Cardiac muscle cell (in vitro differentiated cells and primary cell): ENCODE results near the gene SOCS7. TPM values are rescaled to one million over a fixed set of nuclear protein-coding genes. Genes with fewer than 3 reads are reported as not detected.

Source experiments
- DNase-seq, 2 donors: peaks; one replicate each; pipeline versions ENCODE4 v3.0.0 to v3.0.0-alpha.2; 2010 to 2017; ENCODE audit warnings: low read depth in 1 of 2, low spot score in 1 of 2
- H3K27ac ChIP-seq: fragments of 200-600 bp; sonication (generic); 2 replicates; pipeline ENCODE4 v1.5.1; 2016
- H3K27me3 ChIP-seq: fragments of 200-600 bp; sonication (generic); 2 replicates; pipeline ENCODE4 v1.6.0; 2016; ENCODE audit warnings: control low read depth
- H3K36me3 ChIP-seq: fragments of 200-600 bp; sonication (generic); 2 replicates; pipeline ENCODE4 v1.5.1; 2016; ENCODE audit warnings: control low read depth
- H3K4me1 ChIP-seq: fragments of 200-600 bp; sonication (generic); 2 replicates; pipeline ENCODE4 v1.8.1; 2017; ENCODE audit warnings: low read depth, mild to moderate bottlenecking, mixed run types
- H3K4me3 ChIP-seq: fragments of 200-600 bp; sonication (generic); 2 replicates; pipeline ENCODE4 v1.5.1; 2016; ENCODE audit warnings: mild to moderate bottlenecking
- H3K9me3 ChIP-seq: fragments of 200-600 bp; sonication (generic); 2 replicates; pipeline ENCODE4 v1.5.1; 2017; ENCODE audit warnings: low read depth, mild to moderate bottlenecking, control low read depth
- CTCF ChIP-seq: IDR thresholded peaks from 2 replicates; pipeline ENCODE4 v1.5.1; 2012; ENCODE audit warnings: low read depth, mild to moderate bottlenecking, low read length
- polyA plus RNA-seq: library from polyadenylated mRNA; unstranded; fragments of >200 nt; fragmentation: Nextera tagmentation; extraction: Ambion mirVana; gene quantifications from 2 replicates; pipeline ENCODE4 v1.2.1, GENCODE V29; 2016
- total RNA-seq: library from RNA; depleted of rRNA; stranded (reverse); fragments of >200 nt; gene quantifications from 2 replicates; pipeline ENCODE4 v1.2.3, GENCODE V29; 2016

Gene SOCS7
- total and polyA plus RNA-seq, 2 experiments from 2014 or later, result 2.8 to 18.7 TPM

GRCh38 chr17:38332735-38333134, 18.9 kb upstream of the SOCS7 start:
- H3K27me3 ChIP-seq, result no peaks in the 10 kb centered on the region
- no peaks in the 10 kb centered on the region for H3K9me3 ChIP-seq
- no peak for DNase-seq
- no peak overlapping the region for H3K4me3 ChIP-seq
- no peaks in the 10 kb centered on the region for H3K4me1 ChIP-seq
- no peaks in the 10 kb centered on the region for H3K36me3 ChIP-seq
- no peak overlapping the region for H3K27ac ChIP-seq
- TF ChIP-seq CTCF, result no peak

- peak; percentile 74 for TF ChIP-seq CTCF
- Histone ChIP-seq H3K27me3 (no peaks in the 10 kb centered on the region), H3K27ac (no peak overlapping the region), H3K9me3 (no peaks in the 10 kb centered on the region), H3K36me3 (no peaks in the 10 kb centered on the region), H3K4me1 (no peaks in the 10 kb centered on the region), H3K4me3 (no peak overlapping the region)
- DNase-seq, result peak; percentile 29 to 75
Measured at GRCh38 chr17:38333635-38334295, 17.9 kb upstream of the SOCS7 start.

- Histone ChIP-seq H3K4me3 (no peak overlapping the region), H3K4me1 (no peaks in the 10 kb centered on the region), H3K36me3 (no peaks in the 10 kb centered on the region), H3K27me3 (no peaks in the 10 kb centered on the region), H3K9me3 (no peaks in the 10 kb centered on the region), H3K27ac (no peak overlapping the region)
- no peak for TF ChIP-seq CTCF
- no peak for DNase-seq
Measured at GRCh38 chr17:38334480-38335364, 16.9 kb upstream of the SOCS7 start.

- H3K4me3 ChIP-seq, result no peak overlapping the region
- no peaks in the 10 kb centered on the region for H3K27me3 ChIP-seq
- no peaks in the 10 kb centered on the region for H3K9me3 ChIP-seq
- H3K36me3 ChIP-seq, result no peaks in the 10 kb centered on the region
- no peak for TF ChIP-seq CTCF
- no peak for DNase-seq
- H3K27ac ChIP-seq, result no peak overlapping the region
- H3K4me1 ChIP-seq, result peaks cover 3% of the 10 kb centered on the region
Measured at GRCh38 chr17:38336838-38337237, 14.8 kb upstream of the SOCS7 start.

- H3K27me3 ChIP-seq, result no peaks in the 10 kb centered on the region
- DNase-seq, result no peak
- no peak for TF ChIP-seq CTCF
- H3K36me3 ChIP-seq, result no peaks in the 10 kb centered on the region
- peaks cover 3% of the 10 kb centered on the region for H3K4me1 ChIP-seq
- H3K9me3 ChIP-seq, result no peaks in the 10 kb centered on the region
- no peak overlapping the region for H3K27ac ChIP-seq
- H3K4me3 ChIP-seq, result no peak overlapping the region
Measured at GRCh38 chr17:38338053-38338452, 13.6 kb upstream of the SOCS7 start.
